GM18873 (cell line): ENCODE results near the gene RAB28.
"Not testable (repeated sequence)": the region's sequence is repeated elsewhere in the genome, so short reads cannot be mapped to it uniquely, and the experiment has no call there.

ENCODE experiments used
- ATAC-seq: cut with Tn5 transposase; IDR thresholded peaks from one replicate; pipeline ENCODE4 v1.9.1; 2021; ENCODE audit warnings: mild to moderate bottlenecking, moderate library complexity, moderate number of reproducible peaks; ENCODE audit not compliant: unreplicated experiment, low FRiP score

Gene RAB28

DNA sequence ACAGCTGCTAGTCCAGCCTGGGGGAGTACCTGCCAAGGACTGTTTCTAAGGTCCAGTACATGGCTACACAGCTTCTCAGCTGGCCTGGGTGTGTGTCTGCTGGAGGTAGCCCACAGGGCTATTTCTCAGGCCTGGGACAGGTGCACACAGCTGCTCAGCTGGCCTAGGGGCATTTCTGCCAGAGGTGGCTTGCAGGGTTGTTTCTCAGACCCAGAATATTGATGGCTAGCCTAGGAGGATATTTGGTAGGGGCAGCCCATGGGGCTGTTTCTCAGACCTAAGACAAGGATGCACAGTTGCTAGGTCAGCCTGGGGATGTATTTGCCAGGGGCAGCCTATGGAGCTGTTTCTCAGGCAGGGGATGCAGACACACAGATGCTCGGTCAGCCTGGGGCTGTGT lies 29.4 kb downstream of the RAB28 start:
- ATAC-seq = no peak

GRCh38 chr4:13452927-13453579 lies 31.1 kb downstream of the RAB28 start:
- ATAC-seq = no peak

DNA sequence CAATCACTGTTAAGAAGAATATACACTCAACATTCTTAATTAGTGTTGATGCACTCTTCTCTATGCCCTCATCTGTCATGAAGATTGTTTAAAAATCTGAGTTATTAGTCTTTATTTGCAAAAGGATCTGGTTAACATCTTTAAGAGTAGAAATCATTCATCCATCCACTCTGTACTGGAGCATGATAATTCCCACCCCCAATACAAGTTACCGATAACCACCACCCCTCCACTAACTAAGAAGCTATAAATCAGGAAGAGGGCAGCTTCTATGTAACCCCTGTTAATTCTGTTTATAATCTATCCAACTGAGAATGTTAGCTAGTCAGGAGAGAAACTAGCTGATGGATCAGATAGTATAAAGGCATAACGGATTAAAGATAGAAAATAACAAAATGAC lies 34.5 kb downstream of the RAB28 start:
- ATAC-seq = no peak

GRCh38 chr4:13445841-13446790 lies 38.0 kb downstream of the RAB28 start:
- no peak for ATAC-seq

- no peak for ATAC-seq
Observed at GRCh38 chr4:13441506-13441905, 42.6 kb downstream of the RAB28 start.

- no peak for ATAC-seq
Observed at GRCh38 chr4:13436962-13437361, 47.2 kb downstream of the RAB28 start.

GRCh38 chr4:13432453-13432852 lies 51.7 kb downstream of the RAB28 start:
- no peak for ATAC-seq

GRCh38 chr4:13430834-13431568 lies 53.1 kb downstream of the RAB28 start:
- no peak for ATAC-seq

DNA sequence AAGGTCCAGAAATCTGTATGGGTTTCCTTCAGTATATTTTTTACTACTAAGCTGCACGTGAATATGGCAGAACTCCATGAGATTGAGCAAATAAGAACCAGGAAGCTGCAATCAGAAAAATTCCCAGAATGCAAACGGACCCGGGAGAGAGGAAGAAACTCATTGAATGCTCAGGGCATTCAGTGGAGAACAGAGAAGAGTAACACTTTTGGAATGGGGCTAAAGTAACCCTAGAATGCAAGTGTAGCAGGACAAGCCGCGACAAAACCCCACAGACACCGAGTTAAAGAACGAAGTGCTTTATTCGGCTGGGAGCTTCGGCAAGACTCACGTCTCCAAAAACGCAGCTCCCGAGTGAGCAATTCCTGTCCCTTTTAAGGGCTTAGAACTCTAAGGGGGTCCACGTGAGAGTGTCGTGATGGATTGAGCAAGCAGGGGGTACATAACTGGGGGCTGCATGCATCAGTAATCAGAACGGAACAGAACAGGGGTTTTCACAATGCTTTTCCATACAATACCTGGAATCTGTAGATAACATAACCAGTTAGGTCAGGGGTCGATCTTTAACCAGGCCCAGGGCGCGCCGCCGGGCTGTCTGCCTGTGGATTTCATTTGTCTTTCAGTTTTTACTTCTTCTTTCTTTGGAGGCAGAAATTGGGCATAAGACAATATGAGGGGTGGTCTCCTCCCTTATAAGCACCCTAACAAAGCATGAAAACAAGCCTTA lies 56.4 kb downstream of the RAB28 start:
- ATAC-seq = no peak

DNA sequence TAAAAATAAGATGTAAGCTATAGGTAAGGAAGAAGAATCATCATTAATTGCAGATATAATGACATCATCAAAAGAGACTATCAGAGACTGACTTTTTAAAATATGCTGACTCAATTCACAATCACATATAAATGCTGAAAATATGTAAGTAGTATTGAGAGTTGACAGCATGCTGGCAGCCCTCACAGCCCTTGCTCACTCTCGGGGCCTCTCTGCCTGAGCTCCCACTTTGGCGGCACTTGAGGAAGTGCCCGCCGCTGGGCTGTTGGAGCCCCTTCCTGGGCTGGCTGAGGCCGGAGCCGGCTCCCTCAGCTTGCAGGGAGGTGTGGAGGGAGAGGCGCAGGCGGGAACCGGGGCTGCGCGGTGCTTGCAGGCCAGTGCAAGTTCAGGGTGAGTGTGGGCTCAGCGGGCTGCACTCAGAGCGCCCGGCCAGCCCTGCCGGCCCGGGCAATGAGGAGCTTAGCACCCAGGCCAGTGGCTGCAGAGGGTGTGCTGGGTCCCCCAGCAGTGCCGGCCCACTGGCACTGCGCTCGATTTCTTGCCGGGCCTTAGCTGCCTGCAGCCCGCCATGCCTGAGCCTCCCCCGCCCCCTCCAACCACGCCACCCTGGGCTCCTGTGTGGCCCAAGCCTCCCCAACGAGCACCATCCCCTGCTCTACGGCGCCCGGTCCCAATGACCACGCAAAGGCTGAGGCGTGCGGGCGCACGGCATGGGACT lies 68.9 kb downstream of the RAB28 start:
- no peak for ATAC-seq

DNA sequence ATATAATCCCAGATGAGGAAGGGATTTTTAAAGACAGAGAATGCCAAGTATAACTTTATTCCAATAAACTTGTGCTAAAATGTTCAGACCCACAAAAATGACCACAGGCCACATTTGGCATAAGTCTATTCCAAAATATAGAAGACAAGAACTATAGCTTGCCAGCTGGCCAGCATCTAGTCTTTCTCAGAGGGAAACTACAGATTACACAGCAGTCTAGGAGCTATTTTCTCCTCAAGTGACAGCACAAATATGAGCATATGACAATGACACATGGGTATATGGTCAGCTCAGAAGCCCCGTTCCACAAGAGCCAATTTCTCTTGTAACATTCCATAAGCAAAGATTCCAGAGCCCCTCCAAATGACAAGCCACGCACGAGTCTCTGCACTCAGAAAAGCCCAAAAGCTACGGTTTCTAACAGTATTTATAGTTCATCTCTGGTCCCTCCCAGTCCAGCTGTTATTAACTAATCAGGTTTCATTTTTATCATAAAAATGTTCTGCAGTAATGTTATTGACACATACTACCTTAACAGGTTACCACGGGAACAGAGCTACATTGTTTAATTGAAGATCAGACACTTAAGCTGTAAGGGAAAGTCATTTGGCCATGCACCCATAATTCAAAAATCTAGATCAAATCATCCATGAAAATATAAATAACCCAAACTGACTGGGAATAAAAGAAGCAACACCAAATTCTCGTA lies 70.3 kb downstream of the RAB28 start:
- no peak for ATAC-seq

- no peak for ATAC-seq
Observed at GRCh38 chr4:13411942-13412341, 72.2 kb downstream of the RAB28 start.

GRCh38 chr4:13409324-13409723 lies 74.8 kb downstream of the RAB28 start:
- ATAC-seq = no peak

DNA sequence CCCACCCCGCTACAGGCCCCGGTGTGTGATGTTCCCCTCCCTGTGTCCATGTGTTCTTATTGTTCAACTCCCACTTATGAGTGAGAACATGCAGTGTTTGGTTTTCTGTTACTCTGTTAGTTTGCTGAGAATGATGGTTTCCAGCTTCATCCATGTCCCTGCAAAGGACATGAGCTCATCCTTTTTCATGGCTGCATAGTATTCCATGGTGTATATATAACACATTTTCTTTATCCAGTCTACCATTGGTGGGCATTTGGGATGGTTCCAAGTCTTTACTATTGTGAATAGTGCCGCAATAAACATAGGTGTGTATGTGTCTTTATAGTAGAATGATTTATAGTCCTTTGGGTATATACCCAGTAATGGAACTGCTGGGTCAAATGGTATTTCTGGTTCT lies 78.0 kb downstream of the RAB28 start:
- ATAC-seq = not testable (repeated sequence)

- ATAC-seq = no peak
Observed at GRCh38 chr4:13403833-13404232, 80.3 kb downstream of the RAB28 start.

- no peak for ATAC-seq
Observed at GRCh38 chr4:13403326-13403725, 80.8 kb downstream of the RAB28 start.

- ATAC-seq = no peak
Observed at GRCh38 chr4:13399257-13399656, 84.9 kb downstream of the RAB28 start.

DNA sequence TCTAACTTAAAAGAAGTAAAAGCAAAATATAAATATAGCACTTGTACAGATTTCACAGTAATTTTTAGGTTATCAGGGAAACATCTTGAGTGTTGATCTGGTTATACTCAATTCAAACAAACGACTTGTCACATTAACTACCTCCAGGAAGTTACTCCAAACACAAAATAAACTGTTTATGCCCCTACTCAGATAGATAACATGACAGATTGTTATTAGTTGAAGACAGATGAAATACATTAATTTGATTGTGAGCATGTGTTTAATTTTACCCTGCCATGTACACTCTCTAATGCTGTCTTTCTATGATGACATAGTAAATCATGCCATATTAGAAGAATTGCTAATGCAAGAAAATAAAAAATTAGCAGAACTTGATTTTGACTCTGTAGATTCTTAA lies 88.0 kb downstream of the RAB28 start:
- ATAC-seq = no peak

- ATAC-seq = not testable (repeated sequence)
Observed at GRCh38 chr4:13389901-13390300, 94.2 kb downstream of the RAB28 start.
